ENCODE results near the gene FKBP7. TPM values are rescaled to one million over a fixed set of nuclear protein-coding genes. Genes with fewer than 3 reads are reported as not detected.

The FKBP7 gene
- total and polyA plus RNA-seq, 2 of the 13 experiments (the other 11 are each of a cell fraction or from before 2014, with no cell fraction given): 12.4 to 14.8 TPM

DNA sequence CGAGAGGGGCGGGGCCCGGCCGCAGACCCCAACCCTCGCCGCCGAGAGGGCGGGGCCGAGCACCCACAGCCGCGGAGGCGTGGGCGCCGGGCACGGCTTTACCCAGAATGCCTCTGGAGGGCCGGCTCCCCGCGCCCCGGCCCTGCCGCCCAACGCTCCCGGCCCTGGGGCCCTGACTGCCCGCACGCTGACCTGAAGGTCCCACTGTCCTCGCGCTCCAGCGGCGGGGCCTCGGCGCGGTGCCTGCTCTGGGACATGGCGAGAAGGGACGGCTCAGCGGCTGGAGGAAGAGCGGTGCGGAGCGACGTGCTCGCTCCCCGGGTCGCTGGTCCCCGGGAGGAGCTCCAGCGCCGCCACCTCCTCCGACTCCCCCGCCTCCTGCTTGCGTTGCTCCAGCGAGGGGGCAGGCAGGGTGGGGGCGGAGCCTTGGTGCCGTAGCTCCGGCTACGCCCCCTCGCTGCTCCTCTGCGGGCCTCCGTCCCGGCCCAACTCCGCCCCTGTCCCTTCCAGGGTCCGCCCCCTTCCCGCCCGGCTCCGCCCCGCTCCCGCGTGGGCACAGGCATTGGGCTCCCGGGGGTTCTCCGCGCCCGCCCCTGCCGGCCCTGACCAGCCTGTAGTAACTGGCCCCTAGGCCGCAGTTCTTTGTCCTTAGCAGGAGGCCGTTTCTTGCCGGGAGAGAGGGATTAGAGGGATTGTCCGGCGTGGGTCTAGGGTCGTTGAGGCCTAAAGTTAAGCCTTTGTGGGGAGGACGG is 27.4 kb downstream of the FKBP7 start, which contains the start of the genes PJVK and PRKRA (continued):
- TF ChIP-seq IKZF5 (CRISPR knock-in tag; IDR thresholded peaks at IDR 0.05) (peak; percentile 89), SMYD3 (CRISPR knock-in tag; IDR thresholded peaks at IDR 0.05) (peak; percentile 65; the same call in 1 of the 2 replicates), ZNF451 (CRISPR knock-in tag; IDR thresholded peaks at IDR 0.05) (peak; percentile 92; the same call in 1 of the 2 replicates), RBM39 (IDR thresholded peaks at IDR 0.05; ENCODE audit: low read depth, low read length, poor library complexity, severe bottlenecking) (peak; percentile 63), ATM (IDR thresholded peaks at IDR 0.05; ENCODE audit: borderline replicate concordance) (no peak), ZNF44 (CRISPR knock-in tag; IDR thresholded peaks at IDR 0.05) (no peak; the same call in 1 of the 2 replicates), NFKBIZ (CRISPR knock-in tag; IDR thresholded peaks at IDR 0.05) (peak; percentile 74; the same call in 1 of the 2 replicates), HNF1A (IDR thresholded peaks at IDR 0.05; ENCODE audit: low read depth) (no peak), HNF1A (CRISPR knock-in tag; IDR thresholded peaks at IDR 0.05; ENCODE audit: borderline replicate concordance) (peak; percentile 76), MED1 (CRISPR knock-in tag; IDR thresholded peaks at IDR 0.05) (0 out of 2 replicates have a peak, but pooled peaks have one; percentile 51), HIVEP1 (CRISPR knock-in tag; IDR thresholded peaks at IDR 0.05) (peak; percentile 84), ZNF549 (CRISPR knock-in tag; IDR thresholded peaks at IDR 0.05) (no peak), YEATS2 (CRISPR knock-in tag; IDR thresholded peaks at IDR 0.05; ENCODE audit: borderline replicate concordance) (peak; percentile 92), ZSCAN25 (CRISPR knock-in tag; IDR thresholded peaks at IDR 0.05) (peak; percentile 91), ZMYM2 (CRISPR knock-in tag; IDR thresholded peaks at IDR 0.05) (no peak), AGO2 (optimal IDR thresholded peaks at IDR 0.05; ENCODE audit: low read depth, low read length) (peak; percentile 91), NFRKB (IDR thresholded peaks at IDR 0.05) (no peak), EED (CRISPR knock-in tag; IDR thresholded peaks at IDR 0.05) (peak; percentile 98)
- TF ChIP-seq, protein P1, sequence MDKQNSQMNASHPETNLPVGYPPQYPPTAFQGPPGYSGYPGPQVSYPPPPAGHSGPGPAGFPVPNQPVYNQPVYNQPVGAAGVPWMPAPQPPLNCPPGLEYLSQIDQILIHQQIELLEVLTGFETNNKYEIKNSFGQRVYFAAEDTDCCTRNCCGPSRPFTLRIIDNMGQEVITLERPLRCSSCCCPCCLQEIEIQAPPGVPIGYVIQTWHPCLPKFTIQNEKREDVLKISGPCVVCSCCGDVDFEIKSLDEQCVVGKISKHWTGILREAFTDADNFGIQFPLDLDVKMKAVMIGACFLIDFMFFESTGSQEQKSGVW (CRISPR knock-in tag; IDR thresholded peaks at IDR 0.05; ENCODE audit: borderline replicate concordance): no peak; the same call in 1 of the 2 replicates
- TF ChIP-seq, protein P2, sequence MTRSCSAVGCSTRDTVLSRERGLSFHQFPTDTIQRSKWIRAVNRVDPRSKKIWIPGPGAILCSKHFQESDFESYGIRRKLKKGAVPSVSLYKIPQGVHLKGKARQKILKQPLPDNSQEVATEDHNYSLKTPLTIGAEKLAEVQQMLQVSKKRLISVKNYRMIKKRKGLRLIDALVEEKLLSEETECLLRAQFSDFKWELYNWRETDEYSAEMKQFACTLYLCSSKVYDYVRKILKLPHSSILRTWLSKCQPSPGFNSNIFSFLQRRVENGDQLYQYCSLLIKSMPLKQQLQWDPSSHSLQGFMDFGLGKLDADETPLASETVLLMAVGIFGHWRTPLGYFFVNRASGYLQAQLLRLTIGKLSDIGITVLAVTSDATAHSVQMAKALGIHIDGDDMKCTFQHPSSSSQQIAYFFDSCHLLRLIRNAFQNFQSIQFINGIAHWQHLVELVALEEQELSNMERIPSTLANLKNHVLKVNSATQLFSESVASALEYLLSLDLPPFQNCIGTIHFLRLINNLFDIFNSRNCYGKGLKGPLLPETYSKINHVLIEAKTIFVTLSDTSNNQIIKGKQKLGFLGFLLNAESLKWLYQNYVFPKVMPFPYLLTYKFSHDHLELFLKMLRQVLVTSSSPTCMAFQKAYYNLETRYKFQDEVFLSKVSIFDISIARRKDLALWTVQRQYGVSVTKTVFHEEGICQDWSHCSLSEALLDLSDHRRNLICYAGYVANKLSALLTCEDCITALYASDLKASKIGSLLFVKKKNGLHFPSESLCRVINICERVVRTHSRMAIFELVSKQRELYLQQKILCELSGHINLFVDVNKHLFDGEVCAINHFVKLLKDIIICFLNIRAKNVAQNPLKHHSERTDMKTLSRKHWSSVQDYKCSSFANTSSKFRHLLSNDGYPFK (CRISPR knock-in tag; IDR thresholded peaks at IDR 0.05; ENCODE audit: borderline replicate concordance): peak; percentile 45; the same call in 1 of the 2 replicates
